GM06990 (cell line): ENCODE results near the gene BCL7C.

ENCODE experiments used
- DNase-seq: peaks from one replicate; pipeline ENCODE4 v3.0.0-alpha.2; 2011; ENCODE audit not compliant: insufficient read length; ENCODE audit errors: extremely low read depth
- H3K27me3 ChIP-seq: replicated peaks from 2 replicates; pipeline ENCODE4 v1.6.0; 2011; ENCODE audit warnings: low read length; ENCODE audit not compliant: control insufficient read depth, insufficient read depth
- H3K36me3 ChIP-seq: 2 replicates; pipeline ENCODE4 v1.5.1; 2011; ENCODE audit warnings: low read length; ENCODE audit not compliant: control insufficient read depth, insufficient read depth
- H3K4me3 ChIP-seq: replicated peaks from 2 replicates; pipeline ENCODE4 v1.5.1; 2011; ENCODE audit warnings: low read depth, mild to moderate bottlenecking, control low read depth, low read length
- TF ChIP-seq, protein P1 (sequence below): IDR thresholded peaks from 2 replicates; pipeline ENCODE4 v1.5.1; 2011; ENCODE audit warnings: low read length, control low read depth, mild to moderate bottlenecking, inconsistent platforms; ENCODE audit not compliant: insufficient read depth, poor library complexity, severe bottlenecking

BCL7C gene

GRCh38 chr16:30889721-30890120 is 4.2 kb downstream of the BCL7C start:
- no peaks in the 10 kb centered on the region for H3K27me3 ChIP-seq
- TF ChIP-seq, protein P1, sequence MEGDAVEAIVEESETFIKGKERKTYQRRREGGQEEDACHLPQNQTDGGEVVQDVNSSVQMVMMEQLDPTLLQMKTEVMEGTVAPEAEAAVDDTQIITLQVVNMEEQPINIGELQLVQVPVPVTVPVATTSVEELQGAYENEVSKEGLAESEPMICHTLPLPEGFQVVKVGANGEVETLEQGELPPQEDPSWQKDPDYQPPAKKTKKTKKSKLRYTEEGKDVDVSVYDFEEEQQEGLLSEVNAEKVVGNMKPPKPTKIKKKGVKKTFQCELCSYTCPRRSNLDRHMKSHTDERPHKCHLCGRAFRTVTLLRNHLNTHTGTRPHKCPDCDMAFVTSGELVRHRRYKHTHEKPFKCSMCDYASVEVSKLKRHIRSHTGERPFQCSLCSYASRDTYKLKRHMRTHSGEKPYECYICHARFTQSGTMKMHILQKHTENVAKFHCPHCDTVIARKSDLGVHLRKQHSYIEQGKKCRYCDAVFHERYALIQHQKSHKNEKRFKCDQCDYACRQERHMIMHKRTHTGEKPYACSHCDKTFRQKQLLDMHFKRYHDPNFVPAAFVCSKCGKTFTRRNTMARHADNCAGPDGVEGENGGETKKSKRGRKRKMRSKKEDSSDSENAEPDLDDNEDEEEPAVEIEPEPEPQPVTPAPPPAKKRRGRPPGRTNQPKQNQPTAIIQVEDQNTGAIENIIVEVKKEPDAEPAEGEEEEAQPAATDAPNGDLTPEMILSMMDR, result no peak
- H3K4me3 ChIP-seq, result no peak overlapping the region
- no peak for DNase-seq
- H3K36me3 ChIP-seq, result peaks cover 16% of the 10 kb centered on the region

- no peak overlapping the region for H3K4me3 ChIP-seq
- peaks cover 16% of the 10 kb centered on the region for H3K36me3 ChIP-seq
- TF ChIP-seq, protein P1, result no peak
- H3K27me3 ChIP-seq, result no peaks in the 10 kb centered on the region
- DNase-seq, result no peak
Observed at GRCh38 chr16:30888856-30889499, 4.9 kb downstream of the BCL7C start.

DNA sequence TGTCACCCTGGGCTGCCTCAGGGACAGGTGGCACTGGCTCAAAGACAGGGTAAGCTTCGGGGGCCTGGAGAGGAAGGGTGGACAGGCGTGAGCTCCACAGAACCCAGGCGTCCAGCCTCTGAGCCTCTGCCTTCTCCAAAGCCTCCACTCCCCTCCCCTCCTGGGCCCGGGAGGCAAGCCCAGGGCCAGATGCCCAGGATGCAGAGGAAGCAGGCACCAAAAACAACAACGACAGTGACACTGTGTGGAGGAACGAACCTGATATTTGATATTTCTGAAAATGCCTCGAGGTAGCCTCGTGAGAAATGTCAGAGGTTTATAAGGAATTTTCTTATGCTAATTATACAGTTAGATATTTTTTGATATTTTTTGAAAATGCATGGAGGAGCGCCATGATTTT is 6.0 kb downstream of the BCL7C start:
- no peak for DNase-seq
- TF ChIP-seq, protein P1, result no peak
- no peak overlapping the region for H3K4me3 ChIP-seq
- peaks cover 16% of the 10 kb centered on the region for H3K36me3 ChIP-seq
- no peaks in the 10 kb centered on the region for H3K27me3 ChIP-seq

- no peaks in the 10 kb centered on the region for H3K27me3 ChIP-seq
- H3K36me3 ChIP-seq, result peaks cover 19% of the 10 kb centered on the region
- TF ChIP-seq, protein P1, result no peak
- no peak for DNase-seq
- H3K4me3 ChIP-seq, result no peak overlapping the region
Observed at GRCh38 chr16:30886145-30886544, 7.7 kb downstream of the BCL7C start.

- Histone ChIP-seq H3K27me3 (no peaks in the 10 kb centered on the region), H3K36me3 (peaks cover 19% of the 10 kb centered on the region), H3K4me3 (no peak overlapping the region)
- TF ChIP-seq, protein P1, result no peak
- no peak for DNase-seq
Observed at GRCh38 chr16:30885196-30885595, 8.7 kb downstream of the BCL7C start.

- Histone ChIP-seq H3K36me3 (peaks cover 19% of the 10 kb centered on the region), H3K4me3 (no peak overlapping the region)
- TF ChIP-seq, protein P1, result no peak
Observed at GRCh38 chr16:30884760-30885159, 9.1 kb downstream of the BCL7C start.

More at GRCh38 chr16:30884760-30885159, 9.1 kb downstream of the BCL7C start:
- H3K27me3 ChIP-seq, result no peaks in the 10 kb centered on the region
- DNase-seq, result no peak
